IMR-90 (cell line): ENCODE data around the gene SOX5. TPM values are rescaled to one million over a fixed set of nuclear protein-coding genes. Genes with fewer than 3 reads are reported as not detected.

ENCODE experiments used
- ATAC-seq: fragments of 200-7000 bp; cut with Tn5 transposase; 2 replicates; pipeline ENCODE4 v1.9.1; 2020; ENCODE audit warnings: low read depth, mild to moderate bottlenecking, moderate library complexity
- BruUV-seq: library from RNA; stranded (reverse); fragments of 400-500 nt; replicated peaks from 2 replicates; lab custom pipeline; 2021; lab: Mats Ljungman, UMichigan
- CTCF ChIA-PET: fragments of 300-600 bp; formaldehyde crosslinking; extraction: SDS; loops from one replicate; lab custom pipeline; 2021; ENCODE audit warnings: antibody characterized with exemption; lab: Yijun Ruan, JAX
- POLR2A ChIA-PET: fragments of 300-600 bp; sonication (Branson Sonifier 250); formaldehyde crosslinking; loops from one replicate; lab custom pipeline; 2022; ENCODE audit warnings: antibody characterized with exemption; ENCODE audit not compliant: unreplicated experiment; lab: Charles Lee
- DNase-seq: peaks from one replicate; pipeline ENCODE4 v3.0.0; 2013
- H2AFZ ChIP-seq: replicated peaks from 2 replicates; pipeline ENCODE3; 2013; ENCODE audit warnings: low read length, mild to moderate bottlenecking; ENCODE audit not compliant: poor library complexity
- H2AK5ac ChIP-seq: 2 replicates; pipeline ENCODE4 v1.6.1; 2013; ENCODE audit warnings: low read depth, low read length, inconsistent platforms
- H2AK9ac ChIP-seq: replicated peaks from 2 replicates; pipeline ENCODE3; 2013; ENCODE audit warnings: mild to moderate bottlenecking, low read depth, low read length, moderate library complexity; ENCODE audit not compliant: poor library complexity
- H2BK120ac ChIP-seq: 2 replicates; pipeline ENCODE4 v1.6.1; 2013; ENCODE audit warnings: low read depth, low read length, inconsistent platforms
- H2BK15ac ChIP-seq: 3 replicates; pipeline ENCODE4 v1.6.1; 2013; ENCODE audit warnings: low read depth, low read length, inconsistent platforms
- H2BK20ac ChIP-seq: 2 replicates; pipeline ENCODE4 v1.6.1; 2013; ENCODE audit warnings: low read depth, mild to moderate bottlenecking, inconsistent platforms, low read length, moderate library complexity
- H2BK5ac ChIP-seq: 2 replicates; pipeline ENCODE4 v1.6.1; 2013; ENCODE audit warnings: mild to moderate bottlenecking, low read depth, low read length, inconsistent platforms; ENCODE audit not compliant: poor library complexity, severe bottlenecking
- H3K14ac ChIP-seq: replicated peaks from 2 replicates; pipeline ENCODE4 v1.6.1; 2013; ENCODE audit warnings: low read depth, low read length, inconsistent platforms
- H3K18ac ChIP-seq: 2 replicates; pipeline ENCODE4 v1.6.1; 2013; ENCODE audit warnings: low read depth, low read length, control low read depth
- H3K23ac ChIP-seq: 2 replicates; pipeline ENCODE4 v1.6.1; 2013; ENCODE audit warnings: low read depth, low read length, inconsistent platforms
- H3K27ac ChIP-seq: 2 replicates; pipeline ENCODE4 v1.5.1; 2013; ENCODE audit warnings: mild to moderate bottlenecking, control low read depth, low read length; ENCODE audit not compliant: insufficient read depth
- H3K27me3 ChIP-seq: 2 replicates; pipeline ENCODE4 v1.6.1; 2013; ENCODE audit warnings: low read length; ENCODE audit not compliant: control insufficient read depth, insufficient read depth
- H3K36me3 ChIP-seq: 2 replicates; pipeline ENCODE4 v1.6.1; 2013; ENCODE audit warnings: low read length, mixed read lengths; ENCODE audit not compliant: control insufficient read depth, insufficient read depth
- H3K4ac ChIP-seq: 2 replicates; pipeline ENCODE4 v1.6.1; 2013; ENCODE audit warnings: low read depth, low read length, inconsistent platforms
- H3K4me1 ChIP-seq: 2 replicates; pipeline ENCODE4 v1.6.1; 2013; ENCODE audit warnings: low read length, mixed read lengths; ENCODE audit not compliant: control insufficient read depth, insufficient read depth
- H3K4me2 ChIP-seq: 2 replicates; pipeline ENCODE4 v1.6.1; 2013; ENCODE audit warnings: low read depth, mild to moderate bottlenecking, control low read depth, low read length, moderate library complexity
- H3K4me3 ChIP-seq: 2 replicates; pipeline ENCODE4 v1.5.1; 2013; ENCODE audit warnings: low read depth, mild to moderate bottlenecking, control low read depth, low read length, moderate library complexity; ENCODE audit not compliant: insufficient read depth
- H3K56ac ChIP-seq: 2 replicates; pipeline ENCODE4 v1.6.1; 2013; ENCODE audit warnings: low read length, inconsistent platforms; ENCODE audit not compliant: insufficient read depth; ENCODE audit errors: extremely low read depth
- H3K79me1 ChIP-seq, 2 experiments: 2 replicates each; pipeline ENCODE4 v1.6.1; 2013; ENCODE audit warnings: low read length in 2 of 2, inconsistent platforms in 1 of 2, low read depth in 1 of 2
- H3K9ac ChIP-seq: 2 replicates; pipeline ENCODE4 v1.6.1; 2013; ENCODE audit warnings: low read depth, low read length, control low read depth
- H3K9me1 ChIP-seq: 2 replicates; pipeline ENCODE4 v1.6.1; 2013; ENCODE audit warnings: low read length, inconsistent platforms; ENCODE audit not compliant: insufficient read depth
- H3K9me3 ChIP-seq: 2 replicates; pipeline ENCODE4 v1.6.1; 2013; ENCODE audit warnings: low read length; ENCODE audit not compliant: control insufficient read depth, insufficient read depth
- H4K20me1 ChIP-seq: 2 replicates; pipeline ENCODE4 v1.6.1; 2013; ENCODE audit warnings: low read length, inconsistent platforms; ENCODE audit not compliant: insufficient read depth
- H4K5ac ChIP-seq: 2 replicates; pipeline ENCODE4 v1.6.1; 2013; ENCODE audit warnings: mild to moderate bottlenecking, low read depth, low read length, control low read depth
- H4K8ac ChIP-seq, 2 experiments: 2 replicates each; pipeline ENCODE4 v1.6.1; 2013; ENCODE audit warnings: low read depth in 2 of 2, low read length in 2 of 2, control low read depth in 1 of 2, inconsistent platforms in 1 of 2
- H4K91ac ChIP-seq: 2 replicates; pipeline ENCODE4 v1.6.1; 2013; ENCODE audit warnings: low read depth, low read length, inconsistent platforms; ENCODE audit not compliant: insufficient read depth
- BHLHE40 ChIP-seq: fragments of 150-350 bp; IDR thresholded peaks from 2 replicates; pipeline ENCODE4 v1.6.1; 2016; ENCODE audit warnings: mild to moderate bottlenecking, low read depth, low read length
- CEBPB ChIP-seq: IDR thresholded peaks from 2 replicates; pipeline ENCODE4 v1.6.1; 2012; ENCODE audit warnings: low read depth, low read length, improper control_type of control experiment
- CHD1 ChIP-seq: IDR thresholded peaks from 2 replicates; pipeline ENCODE4 v1.6.1; 2012; ENCODE audit warnings: low read depth, low read length, improper control_type of control experiment
- CTCF ChIP-seq: conservative IDR thresholded peaks from 2 replicates; pipeline ENCODE4 v1.5.1; 2012; ENCODE audit warnings: mild to moderate bottlenecking, low read depth, low read length, improper control_type of control experiment
- FOS ChIP-seq: fragments of 150-350 bp; IDR thresholded peaks from 2 replicates; pipeline ENCODE4 v1.6.1; 2016; ENCODE audit warnings: low read depth, low read length
- MAFK ChIP-seq: IDR thresholded peaks from 2 replicates; pipeline ENCODE4 v1.6.1; 2012; ENCODE audit warnings: low read depth, low read length, improper control_type of control experiment
- MAZ ChIP-seq: IDR thresholded peaks from 2 replicates; pipeline ENCODE4 v1.6.1; 2012; ENCODE audit warnings: low read depth, mild to moderate bottlenecking, low read length, improper control_type of control experiment, moderate library complexity, borderline replicate concordance
- MXI1 ChIP-seq: IDR thresholded peaks from 2 replicates; pipeline ENCODE4 v1.6.1; 2012; ENCODE audit warnings: low read depth, mild to moderate bottlenecking, low read length, moderate library complexity, borderline replicate concordance
- NFE2L2 ChIP-seq: fragments of 150-350 bp; IDR thresholded peaks from 2 replicates; pipeline ENCODE4 v1.6.1; 2016; ENCODE audit warnings: low read depth, mild to moderate bottlenecking, low read length
- POLR2A ChIP-seq: IDR thresholded peaks from 2 replicates; pipeline ENCODE4 v1.6.1; 2012; ENCODE audit warnings: mild to moderate bottlenecking, low read depth, low read length
- RAD21 ChIP-seq: IDR thresholded peaks from 2 replicates; pipeline ENCODE4 v1.6.1; 2012; ENCODE audit warnings: low read length, improper control_type of control experiment
- RCOR1 ChIP-seq: IDR thresholded peaks from 2 replicates; pipeline ENCODE4 v1.6.1; 2012; ENCODE audit warnings: mild to moderate bottlenecking, low read length, improper control_type of control experiment; ENCODE audit not compliant: insufficient replicate concordance
- RFX5 ChIP-seq: IDR thresholded peaks from 2 replicates; pipeline ENCODE4 v1.8.0; 2012; ENCODE audit warnings: low read depth, mild to moderate bottlenecking, low read length, moderate library complexity
- USF2 ChIP-seq: fragments of 150-350 bp; IDR thresholded peaks from 2 replicates; pipeline ENCODE4 v1.6.1; 2017; ENCODE audit warnings: mild to moderate bottlenecking, antibody characterized with exemption, low read length, low read depth
- WGBS, 2 experiments: methylation state at CpG; one replicate each; pipeline versions ENCODE4 v1.1.5 to v1.1.7; 2013; ENCODE audit warnings: missing lambda C conversion rate in 2 of 2; ENCODE audit not compliant: insufficient read length in 1 of 2; ENCODE audit errors: extremely low coverage in 2 of 2; 5-methylcytosine and 5-hydroxymethylcytosine counted together
- dilution Hi-C: fragments of 300-500 bp; cut with HindIII; formaldehyde crosslinking; loops from one replicate; pipeline ENCODE4 v1.14.3; 2018; ENCODE audit warnings: low sequenced_read_pairs; ENCODE audit not compliant: unreplicated experiment
- in situ Hi-C: fragments of 300-500 bp; cut with MboI; formaldehyde crosslinking; loops from 3 replicates; pipeline ENCODE4 v1.14.3; 2019; ENCODE audit warnings: low sequenced_read_pairs, inconsistent platforms, mixed read lengths
- intact Hi-C: fragments of 100-400 bp; cut with micrococcal nuclease; formaldehyde crosslinking; loops from 2 replicates; pipeline ENCODE4 v1.10.0; 2022
- polyA plus RNA-seq, 3 experiments: library from polyadenylated mRNA; depleted of rRNA; stranded (reverse); fragments of >200 nt; gene quantifications; 2 replicates each; pipeline ENCODE4 v1.2.3, GENCODE V29; 2012; ENCODE audit warnings: low replicate concordance in 1 of 3
- total RNA-seq: library from RNA; depleted of rRNA; stranded (reverse); fragments of >200 nt; gene quantifications from 2 replicates; pipeline ENCODE4 v1.2.3, GENCODE V29; 2012
- TF ChIP-seq, protein P1 (sequence below): fragments of 150-350 bp; IDR thresholded peaks from 2 replicates; pipeline ENCODE4 v1.6.1; 2016; ENCODE audit warnings: low read depth, mild to moderate bottlenecking, low read length, moderate library complexity, borderline replicate concordance

Gene SOX5
- total and polyA plus RNA-seq, 2 of the 4 experiments (the other 2 are of a cell fraction) = 1.1 to 13.1 TPM

- 49% methylated on average over 4 of the region's 5 CpGs; no CpG with 5 or more reads in 1 of the 2 experiments for WGBS, 2 experiments
- DNase-seq = no peak
Measured at GRCh38 chr12:23771240-23771949, 178.1 kb downstream of the SOX5 start.

More at GRCh38 chr12:23771240-23771949, 178.1 kb downstream of the SOX5 start:
- H2BK20ac ChIP-seq = no peak overlapping the region
- H3K4me1 ChIP-seq = no peaks in the 10 kb centered on the region
- ATAC-seq = no peak
- H3K23ac ChIP-seq = no peak overlapping the region
- dilution Hi-C loops (no loop called here), intact Hi-C loops (no loop called here), in situ Hi-C loops (no loop called here)
- H3K4me2 ChIP-seq = no peak overlapping the region
- H4K8ac ChIP-seq = no peak overlapping the region
- H3K18ac ChIP-seq = no peak overlapping the region
- TF ChIP-seq USF2 = no peak
- TF ChIP-seq MXI1 = no peak
- TF ChIP-seq FOS = no peak
- TF ChIP-seq CTCF = no peak
- no peak for TF ChIP-seq POLR2A
- TF ChIP-seq, protein P1, sequence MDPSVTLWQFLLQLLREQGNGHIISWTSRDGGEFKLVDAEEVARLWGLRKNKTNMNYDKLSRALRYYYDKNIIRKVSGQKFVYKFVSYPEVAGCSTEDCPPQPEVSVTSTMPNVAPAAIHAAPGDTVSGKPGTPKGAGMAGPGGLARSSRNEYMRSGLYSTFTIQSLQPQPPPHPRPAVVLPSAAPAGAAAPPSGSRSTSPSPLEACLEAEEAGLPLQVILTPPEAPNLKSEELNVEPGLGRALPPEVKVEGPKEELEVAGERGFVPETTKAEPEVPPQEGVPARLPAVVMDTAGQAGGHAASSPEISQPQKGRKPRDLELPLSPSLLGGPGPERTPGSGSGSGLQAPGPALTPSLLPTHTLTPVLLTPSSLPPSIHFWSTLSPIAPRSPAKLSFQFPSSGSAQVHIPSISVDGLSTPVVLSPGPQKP = no peak
- TF ChIP-seq NFE2L2 = no peak
- TF ChIP-seq CEBPB = no peak
- TF ChIP-seq MAFK = no peak
- TF ChIP-seq CHD1 = no peak
- TF ChIP-seq MAZ = no peak
- no peak for TF ChIP-seq RCOR1
- no peak for TF ChIP-seq RAD21
- TF ChIP-seq RFX5 = no peak
- TF ChIP-seq BHLHE40 = no peak
- H2AK9ac ChIP-seq = no peak overlapping the region
- POLR2A ChIA-PET = interaction anchor here (0.6 kb wide), 1 partner anchor 1584 kb away, joined by 7 read pairs; no protein-coding TSS in a partner anchor
- peak overlapping the region; percentile 6 for H2AFZ ChIP-seq
- no peaks in the 10 kb centered on the region for H4K20me1 ChIP-seq
- no peak overlapping the region for H2BK120ac ChIP-seq
- no peak overlapping the region for H4K5ac ChIP-seq
- no TSS peak for BruUV-seq
- H3K36me3 ChIP-seq = no peaks in the 10 kb centered on the region
- H3K9ac ChIP-seq = no peak overlapping the region
- no peak overlapping the region for H3K4ac ChIP-seq
- no peak overlapping the region for H2BK5ac ChIP-seq
- H3K9me3 ChIP-seq = no peaks in the 10 kb centered on the region
- no peak overlapping the region for H4K91ac ChIP-seq
- H3K4me3 ChIP-seq = no peak overlapping the region
- H3K56ac ChIP-seq = no peak overlapping the region
- CTCF ChIA-PET = interaction anchor here (0.6 kb wide), 2 partner anchors 1093 to 1441 kb away, joined by 4 to 7 read pairs; no protein-coding TSS in a partner anchor
- H2AK5ac ChIP-seq = no peak overlapping the region
- H2BK15ac ChIP-seq = no peak overlapping the region
- no peaks in the 10 kb centered on the region for H3K9me1 ChIP-seq
- no peak overlapping the region for H3K27ac ChIP-seq
- H3K14ac ChIP-seq = no peak overlapping the region
- no peaks in the 10 kb centered on the region for H3K79me1 ChIP-seq
- no peaks in the 10 kb centered on the region for H3K27me3 ChIP-seq
